CD4-positive, CD25-positive, alpha-beta regulatory T cell (primary cell): ENCODE measurements around the gene SMOC2. TPM values are rescaled to one million over a fixed set of nuclear protein-coding genes. Genes with fewer than 3 reads are reported as not detected.

Experiments used
- ATAC-seq, 2 donors: fragments of 150-1000 bp; cut with Tn5 transposase; one replicate each; pipeline ENCODE4 v1.10.0; 2021; ENCODE audit warnings: low read depth in 2 of 2, moderate number of reproducible peaks in 2 of 2, moderate library complexity in 1 of 2
- DNase-seq, 3 donors: peaks; one replicate each; pipeline versions ENCODE4 v3.0.0 to v3.0.0-alpha.2; 2012 to 2022; ENCODE audit warnings: mixed read lengths in 1 of 3
- H3K27ac ChIP-seq: one replicate; pipeline ENCODE4 v1.7.0; 2013; ENCODE audit warnings: mild to moderate bottlenecking, low read length; ENCODE audit not compliant: insufficient read depth, poor library complexity, severe bottlenecking
- H3K27me3 ChIP-seq: one replicate; pipeline ENCODE4 v1.7.0; 2013; ENCODE audit warnings: low read length; ENCODE audit not compliant: control insufficient read depth, insufficient read depth
- H3K36me3 ChIP-seq: one replicate; pipeline ENCODE4 v1.7.0; 2013; ENCODE audit warnings: mild to moderate bottlenecking, low read length, moderate library complexity; ENCODE audit not compliant: control insufficient read depth, insufficient read depth
- H3K4me1 ChIP-seq: 2 replicates; pipeline ENCODE4 v1.7.0; 2013; ENCODE audit warnings: mild to moderate bottlenecking, low read length; ENCODE audit not compliant: insufficient read depth, control insufficient read depth, poor library complexity, severe bottlenecking
- H3K4me3 ChIP-seq: one replicate; pipeline ENCODE4 v1.7.0; 2013; ENCODE audit warnings: low read depth, mild to moderate bottlenecking, low read length, moderate library complexity
- H3K9me3 ChIP-seq, 2 experiments: 1 replicate in 1 of 2; 2 replicates in 1 of 2; pipeline ENCODE4 v1.7.0; 2013; ENCODE audit warnings: low read length in 2 of 2, mild to moderate bottlenecking in 1 of 2, moderate library complexity in 1 of 2; ENCODE audit not compliant: control insufficient read depth in 2 of 2
- H3K27ac Mint-ChIP-seq, 3 donors: one replicate each; pipeline ENCODE4 v1.8.0; 2020 to 2022; ENCODE audit warnings: mild to moderate bottlenecking in 3 of 3, mixed read lengths in 3 of 3, moderate library complexity in 2 of 3
- H3K27me3 Mint-ChIP-seq: one replicate; pipeline ENCODE4 v1.8.0; 2022; ENCODE audit warnings: mild to moderate bottlenecking, mixed read lengths
- H3K36me3 Mint-ChIP-seq: one replicate; pipeline ENCODE4 v1.8.0; 2020; ENCODE audit warnings: mixed read lengths
- H3K4me1 Mint-ChIP-seq, 4 donors: one replicate each; pipeline ENCODE4 v1.8.0; 2020 to 2022; ENCODE audit warnings: mixed read lengths in 4 of 4, mild to moderate bottlenecking in 1 of 4
- H3K4me3 Mint-ChIP-seq, 4 donors: one replicate each; pipeline ENCODE4 v1.8.0; 2020 to 2022; ENCODE audit warnings: mild to moderate bottlenecking in 4 of 4, mixed read lengths in 4 of 4, moderate library complexity in 3 of 4
- H3K9me3 Mint-ChIP-seq, 7 donors: one replicate each; pipeline ENCODE4 v1.8.0; 2020 to 2022; ENCODE audit warnings: mixed read lengths in 7 of 7, mild to moderate bottlenecking in 3 of 7, moderate library complexity in 2 of 7
- polyA plus RNA-seq, 4 donors: library from polyadenylated mRNA; unstranded; fragments of 300-500 nt; fragmentation: Illumina TruSeq; gene quantifications; one replicate each; pipeline ENCODE4 v1.2.3, GENCODE V29; 2021
- total RNA-seq: library from RNA; stranded (reverse); gene quantifications from one replicate; pipeline ENCODE4 v1.2.3, GENCODE V29; 2022

Gene SMOC2
- total and polyA plus RNA-seq, 5 donors from 2014 or later: not detected

DNA sequence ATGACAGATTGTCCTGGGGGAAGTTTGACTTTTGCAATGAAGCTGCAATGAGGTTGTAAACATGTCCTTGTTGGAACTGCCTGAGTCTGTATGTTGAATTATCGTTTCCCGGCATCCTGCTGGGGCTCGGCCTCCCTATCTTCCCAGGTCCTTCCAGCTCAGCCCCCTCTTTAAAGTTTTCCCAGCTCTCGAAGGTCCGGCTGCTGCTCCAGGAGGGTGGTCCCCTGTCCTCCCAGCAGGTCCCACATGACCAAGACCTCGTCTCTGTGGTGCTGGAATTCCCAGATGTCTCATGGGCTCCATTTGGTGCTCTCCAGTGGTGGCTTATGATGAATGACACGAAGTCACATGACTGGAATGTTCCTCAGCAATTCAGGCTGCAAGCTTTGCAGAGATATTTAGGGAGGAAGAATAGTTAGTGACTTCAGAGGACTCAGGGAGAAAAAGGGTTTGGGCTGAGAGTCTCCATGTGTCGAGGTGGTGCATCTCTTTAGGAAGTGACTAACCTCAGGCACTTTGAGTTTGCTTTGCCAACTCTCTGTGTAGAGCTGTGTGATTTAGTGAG lies 21.4 kb downstream of the SMOC2 start:
- DNase-seq (no peak), ATAC-seq (no peak)
- H3K36me3 Mint-ChIP-seq: no peaks in the 10 kb centered on the region
- Histone ChIP-seq H3K27ac (no peak overlapping the region), H3K4me1 (no peaks in the 10 kb centered on the region), H3K27me3 (no peaks in the 10 kb centered on the region), H3K9me3 (no peaks in the 10 kb centered on the region), H3K4me3 (no peak overlapping the region), H3K36me3 (no peaks in the 10 kb centered on the region)
- H3K4me1 Mint-ChIP-seq: no peaks in the 10 kb centered on the region
- H3K4me3 Mint-ChIP-seq: no peak overlapping the region
- peaks cover 0 to 2% (median 0%) of the 10 kb centered on the region in 7 donors for H3K9me3 Mint-ChIP-seq
- H3K27me3 Mint-ChIP-seq: no peaks in the 10 kb centered on the region
- H3K27ac Mint-ChIP-seq: no peak overlapping the region

DNA sequence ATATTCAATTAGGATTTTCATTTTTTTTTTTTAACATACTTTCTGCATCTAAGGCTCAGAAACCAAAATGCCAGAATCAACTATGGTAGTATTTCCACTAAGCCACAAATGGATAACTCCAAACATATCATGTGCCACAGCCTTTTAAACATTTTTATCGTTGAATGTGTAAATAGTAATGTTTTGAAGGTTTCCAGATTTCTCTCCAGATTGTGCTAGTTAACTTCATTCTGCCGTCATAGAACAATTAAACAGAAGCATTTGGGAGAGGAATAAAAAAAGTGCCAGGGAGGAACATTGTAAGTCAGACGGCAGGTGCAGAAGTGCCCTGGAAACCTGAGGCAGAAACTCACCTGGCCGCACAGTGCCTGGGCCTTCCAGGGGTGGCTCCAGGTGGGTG lies 23.6 kb downstream of the SMOC2 start:
- Mint-ChIP-seq H3K4me3 (no peak overlapping the region), H3K9me3 (peaks cover 0 to 2% (median 0%) of the 10 kb centered on the region in 7 donors), H3K27me3 (no peaks in the 10 kb centered on the region), H3K27ac (no peak overlapping the region), H3K4me1 (no peaks in the 10 kb centered on the region), H3K36me3 (no peaks in the 10 kb centered on the region)
- no peaks in the 10 kb centered on the region for H3K36me3 ChIP-seq
- no peaks in the 10 kb centered on the region for H3K9me3 ChIP-seq
- ATAC-seq (no peak), DNase-seq (no peak)
- no peak overlapping the region for H3K4me3 ChIP-seq
- no peaks in the 10 kb centered on the region for H3K27me3 ChIP-seq
- no peaks in the 10 kb centered on the region for H3K4me1 ChIP-seq
- no peak overlapping the region for H3K27ac ChIP-seq

DNA sequence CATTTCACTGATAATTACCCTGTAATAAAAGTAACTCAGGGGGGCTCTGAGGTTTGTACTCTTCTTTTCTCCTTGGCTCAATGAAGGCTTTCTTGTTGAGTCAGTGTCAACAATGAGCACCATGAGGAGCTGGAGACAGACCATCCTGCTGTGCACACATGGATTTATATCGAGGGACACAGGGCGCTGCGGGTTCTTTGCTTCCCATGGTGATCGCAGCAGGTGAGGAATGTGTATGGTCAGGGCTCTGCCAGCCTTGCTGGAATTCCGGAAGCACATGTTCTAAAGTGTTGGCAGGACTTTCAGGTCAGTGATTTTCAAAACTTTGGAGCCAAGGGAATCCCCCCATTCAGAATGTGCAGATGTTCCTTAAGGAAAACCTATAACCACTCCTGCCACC lies 27.1 kb downstream of the SMOC2 start:
- no peak overlapping the region for H3K27ac Mint-ChIP-seq
- Histone ChIP-seq H3K27ac (no peak overlapping the region), H3K4me3 (no peak overlapping the region), H3K9me3 (no peaks in the 10 kb centered on the region), H3K27me3 (no peaks in the 10 kb centered on the region), H3K36me3 (no peaks in the 10 kb centered on the region), H3K4me1 (no peaks in the 10 kb centered on the region)
- H3K9me3 Mint-ChIP-seq: peaks cover 0 to 1% (median 0%) of the 10 kb centered on the region in 7 donors
- ATAC-seq (no peak), DNase-seq (no peak)
- no peak overlapping the region for H3K4me3 Mint-ChIP-seq
- H3K4me1 Mint-ChIP-seq: no peaks in the 10 kb centered on the region
- H3K36me3 Mint-ChIP-seq: no peaks in the 10 kb centered on the region
- H3K27me3 Mint-ChIP-seq: no peaks in the 10 kb centered on the region

DNA sequence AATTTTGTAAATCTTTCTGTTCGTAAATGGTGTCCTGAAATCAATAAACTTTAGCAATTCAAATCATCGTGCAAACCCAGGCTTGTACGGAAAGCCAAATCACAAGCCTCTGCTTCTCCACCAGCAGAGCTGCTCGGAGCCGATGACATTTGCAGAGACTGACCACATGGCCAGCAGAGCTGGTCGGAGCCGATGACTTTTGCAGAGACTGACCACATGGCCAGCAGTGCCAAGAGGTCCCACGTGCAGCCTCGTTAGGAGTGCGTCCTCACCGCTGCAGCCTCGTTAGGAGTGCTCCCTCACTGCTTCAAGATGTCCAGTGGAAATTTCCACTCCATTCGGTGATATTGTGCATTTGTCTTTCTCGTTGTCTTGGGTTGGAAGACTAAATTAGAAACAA lies 28.5 kb downstream of the SMOC2 start:
- no peaks in the 10 kb centered on the region for H3K4me1 ChIP-seq
- no peak overlapping the region for H3K27ac ChIP-seq
- no peaks in the 10 kb centered on the region for H3K9me3 ChIP-seq
- no peak overlapping the region for H3K4me3 ChIP-seq
- no peaks in the 10 kb centered on the region for H3K36me3 Mint-ChIP-seq
- H3K27me3 Mint-ChIP-seq: no peaks in the 10 kb centered on the region
- H3K4me3 Mint-ChIP-seq: no peak overlapping the region
- H3K4me1 Mint-ChIP-seq: no peaks in the 10 kb centered on the region
- no peaks in the 10 kb centered on the region for H3K27me3 ChIP-seq
- no peaks in the 10 kb centered on the region for H3K36me3 ChIP-seq
- ATAC-seq (no peak), DNase-seq (no peak)
- no peaks in the 10 kb centered on the region for H3K9me3 Mint-ChIP-seq
- H3K27ac Mint-ChIP-seq: no peak overlapping the region

DNA sequence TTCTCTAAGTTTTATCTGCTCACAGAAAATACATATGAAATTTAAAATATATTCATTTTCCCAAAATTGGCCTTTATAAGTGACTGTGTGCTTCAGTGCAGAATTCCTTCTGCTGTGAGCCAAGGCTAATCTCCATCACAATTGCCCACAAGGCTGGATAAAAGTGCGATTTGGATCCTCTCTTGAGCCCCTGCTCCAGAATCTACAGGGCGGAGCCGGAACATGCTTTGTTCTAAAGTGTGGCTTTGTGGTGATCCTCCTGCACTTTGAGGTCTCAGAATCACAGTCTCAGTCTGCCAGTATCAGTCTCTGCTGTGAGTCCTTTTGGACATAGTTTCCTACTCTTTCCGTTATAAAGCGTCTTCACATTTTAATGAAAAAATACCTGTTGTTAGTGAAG lies 28.9 kb downstream of the SMOC2 start:
- no peak overlapping the region for H3K27ac ChIP-seq
- ATAC-seq: no peak
- no peaks in the 10 kb centered on the region for H3K36me3 ChIP-seq
- Mint-ChIP-seq H3K36me3 (no peaks in the 10 kb centered on the region), H3K9me3 (no peaks in the 10 kb centered on the region), H3K4me1 (no peaks in the 10 kb centered on the region), H3K4me3 (no peak overlapping the region), H3K27ac (no peak overlapping the region), H3K27me3 (no peaks in the 10 kb centered on the region)
- no peak overlapping the region for H3K4me3 ChIP-seq
- DNase-seq: no peak
- H3K27me3 ChIP-seq: no peaks in the 10 kb centered on the region
- no peaks in the 10 kb centered on the region for H3K9me3 ChIP-seq
- no peaks in the 10 kb centered on the region for H3K4me1 ChIP-seq

DNA sequence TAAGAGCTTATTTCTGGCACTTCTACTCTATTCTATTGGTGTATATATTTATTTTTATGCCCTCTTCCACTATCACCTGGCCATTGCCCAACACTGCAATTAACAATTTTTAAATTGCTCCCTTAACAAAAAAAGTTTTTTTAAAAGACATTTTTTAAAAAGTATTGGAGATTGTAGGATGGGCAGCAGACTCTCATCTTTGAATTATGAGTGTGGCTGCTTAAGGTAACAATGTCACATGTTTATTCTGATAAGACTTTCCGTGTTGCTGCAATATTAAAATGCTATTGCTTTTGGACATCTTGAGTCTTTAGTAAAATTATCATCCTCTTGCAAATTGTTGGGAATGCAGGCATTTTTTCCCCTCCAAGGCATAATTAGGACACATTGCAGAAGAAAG lies 31.4 kb downstream of the SMOC2 start:
- Mint-ChIP-seq H3K27ac (no peak overlapping the region), H3K27me3 (no peaks in the 10 kb centered on the region), H3K4me1 (no peaks in the 10 kb centered on the region), H3K9me3 (peaks cover 0 to 3% (median 0%) of the 10 kb centered on the region in 7 donors), H3K36me3 (no peaks in the 10 kb centered on the region), H3K4me3 (no peak overlapping the region)
- Histone ChIP-seq H3K4me1 (no peaks in the 10 kb centered on the region), H3K27me3 (no peaks in the 10 kb centered on the region), H3K36me3 (no peaks in the 10 kb centered on the region), H3K4me3 (no peak overlapping the region), H3K27ac (no peak overlapping the region), H3K9me3 (no peaks in the 10 kb centered on the region)
- ATAC-seq (no peak), DNase-seq (no peak)

DNA sequence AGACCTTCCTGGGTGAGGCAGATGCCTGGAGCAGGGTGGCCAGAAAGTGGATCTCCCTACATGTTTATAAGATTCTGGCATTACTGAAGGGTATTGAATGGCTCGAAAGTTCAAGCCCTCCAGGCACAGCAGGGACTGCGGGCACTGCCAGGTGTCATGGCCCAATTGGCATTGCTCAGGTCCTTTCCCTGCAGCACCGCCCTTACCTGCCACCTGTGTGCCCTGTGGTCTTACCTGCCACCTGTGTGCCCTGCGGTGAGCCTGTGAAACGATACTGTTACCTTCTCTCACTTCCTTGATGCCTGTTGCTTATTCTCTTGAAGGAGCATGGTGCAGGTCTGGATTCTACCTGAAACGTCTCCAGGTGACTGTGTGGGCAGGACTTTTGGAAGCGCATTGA lies 32.2 kb downstream of the SMOC2 start:
- H3K27me3 ChIP-seq: no peaks in the 10 kb centered on the region
- ATAC-seq (no peak), DNase-seq (no peak)
- Mint-ChIP-seq H3K4me3 (no peak overlapping the region), H3K36me3 (no peaks in the 10 kb centered on the region), H3K9me3 (peaks cover 0 to 5% (median 0%) of the 10 kb centered on the region in 7 donors), H3K27me3 (no peaks in the 10 kb centered on the region), H3K4me1 (no peaks in the 10 kb centered on the region), H3K27ac (no peak overlapping the region)
- H3K27ac ChIP-seq: no peak overlapping the region
- no peak overlapping the region for H3K4me3 ChIP-seq
- no peaks in the 10 kb centered on the region for H3K9me3 ChIP-seq
- H3K4me1 ChIP-seq: no peaks in the 10 kb centered on the region
- no peaks in the 10 kb centered on the region for H3K36me3 ChIP-seq

DNA sequence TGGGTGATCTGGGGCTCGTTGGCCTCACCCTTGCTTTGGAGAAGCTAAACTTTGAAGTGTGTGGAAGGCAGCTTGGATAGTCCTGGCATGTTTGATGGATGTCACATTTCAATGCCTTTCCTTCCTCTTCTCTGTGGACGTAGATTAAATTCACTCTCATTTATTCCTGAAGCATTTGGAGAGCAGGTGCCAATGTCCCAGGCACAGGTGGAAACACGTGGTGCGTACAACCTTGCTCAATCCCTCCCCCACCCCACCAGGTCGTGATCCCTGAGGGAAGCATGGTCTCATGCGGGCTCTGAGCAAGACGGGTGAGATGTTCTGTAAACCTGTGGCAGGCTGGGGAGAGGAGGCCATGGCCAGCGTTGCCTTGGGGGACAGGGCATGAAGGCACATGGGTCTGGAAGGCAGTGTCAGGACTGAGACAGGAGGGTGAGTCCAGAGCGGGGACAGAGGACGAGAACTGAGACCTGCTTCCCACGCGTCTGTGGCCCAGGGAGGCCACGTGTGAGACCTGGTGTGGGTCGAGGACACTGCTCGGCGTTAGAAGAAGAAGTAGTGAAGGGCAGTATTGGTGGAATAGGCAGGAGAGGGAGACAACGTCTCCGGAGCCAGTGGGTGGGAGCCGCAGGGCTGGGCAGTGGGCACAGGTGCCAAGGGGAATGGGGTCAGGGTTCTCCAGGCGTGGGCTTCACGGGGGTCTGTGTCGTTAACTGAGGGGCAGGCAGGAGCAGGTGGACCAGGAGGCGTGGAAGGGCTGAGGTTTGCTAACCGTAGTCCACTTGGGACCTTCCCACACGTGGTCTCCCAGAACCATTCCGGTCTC lies 34.4 kb downstream of the SMOC2 start:
- no peaks in the 10 kb centered on the region for H3K27me3 Mint-ChIP-seq
- ATAC-seq (no peak), DNase-seq (no peak)
- no peak overlapping the region for H3K4me3 ChIP-seq
- H3K9me3 Mint-ChIP-seq: peaks cover 0 to 11% (median 3%) of the 10 kb centered on the region in 7 donors
- no peaks in the 10 kb centered on the region for H3K36me3 Mint-ChIP-seq
- no peak overlapping the region for H3K27ac Mint-ChIP-seq
- no peaks in the 10 kb centered on the region for H3K36me3 ChIP-seq
- no peak overlapping the region for H3K4me3 Mint-ChIP-seq
- no peaks in the 10 kb centered on the region for H3K4me1 ChIP-seq
- H3K9me3 ChIP-seq: peaks cover 0 to 7% of the 10 kb centered on the region in 2 experiments
- no peaks in the 10 kb centered on the region for H3K27me3 ChIP-seq
- H3K4me1 Mint-ChIP-seq: no peaks in the 10 kb centered on the region
- H3K27ac ChIP-seq: no peak overlapping the region
